ENCODE data around the gene MAP3K20. TPM values are rescaled to one million over a fixed set of nuclear protein-coding genes. Genes with fewer than 3 reads are reported as not detected.

MAP3K20 gene
- total RNA-seq, 5 donors from 2014 or later (not counting 1 experiment from before 2014, with no cell fraction given): 1.1 to 3.0 (median 1.4) TPM

GRCh38 chr2:173191601-173192000 is 116.0 kb downstream of the MAP3K20 start:
- ATAC-seq (replicated peaks in 1 of 4) (no peak), DNase-seq (no peak)
- H3K27ac Mint-ChIP-seq: no peak overlapping the region
- no peaks in the 10 kb centered on the region for H3K9me3 Mint-ChIP-seq
- ChIA-PET POLR2A (no interaction called here), CTCF (no interaction called here)
- 83% methylated on average over 2 of the region's 3 CpGs for WGBS (ENCODE audit: insufficient coverage)
- H3K27me3 Mint-ChIP-seq: no peaks in the 10 kb centered on the region
- Histone ChIP-seq H3K36me3 (ENCODE audit: control insufficient read depth in 2 of 2, extremely low read depth in 1 of 2, insufficient read depth in 1 of 2, low read length in 1 of 2) (no peaks in the 10 kb centered on the region), H3K4me3 (ENCODE audit: control insufficient read depth in 1 of 2, extremely low read depth in 1 of 2, low read length in 1 of 2) (no peak overlapping the region), H3K27me3 (replicated peaks in 1 of 2; ENCODE audit: control insufficient read depth in 2 of 2, extremely low read depth in 1 of 2, insufficient read depth in 2 of 2, low read length in 1 of 2) (no peaks in the 10 kb centered on the region), H3K27ac (ENCODE audit: low read length) (no peak overlapping the region), H3K4me1 (ENCODE audit: control insufficient read depth in 1 of 2, extremely low read depth in 1 of 2, insufficient read depth in 2 of 2, low read length in 2 of 2) (no peaks in the 10 kb centered on the region), H3K9me3 (no peaks in the 10 kb centered on the region)
- H3K4me1 Mint-ChIP-seq: no peaks in the 10 kb centered on the region
- H3K36me3 Mint-ChIP-seq: no peaks in the 10 kb centered on the region
- no peak overlapping the region for H3K4me3 Mint-ChIP-seq

DNA sequence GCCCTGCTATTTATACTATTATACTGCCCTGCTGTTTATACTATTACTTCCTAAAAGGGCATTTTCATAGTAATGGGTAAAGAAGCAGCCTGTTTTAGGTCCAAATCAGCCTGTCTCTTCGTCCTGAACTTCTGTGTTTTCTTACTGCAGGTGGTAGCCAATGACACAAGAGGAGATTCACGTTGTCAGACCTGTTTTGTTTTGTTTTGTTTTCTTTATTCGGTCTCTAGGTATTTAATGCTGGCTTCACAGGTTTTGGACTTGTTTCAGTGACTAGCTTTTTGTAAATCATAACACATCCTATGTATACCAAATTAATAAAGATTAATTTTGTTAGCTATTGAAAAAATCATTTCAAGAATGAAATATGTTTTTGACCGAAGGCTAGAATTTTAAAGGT is 116.4 kb downstream of the MAP3K20 start:
- no CpG with 5 or more reads among the region's 4 CpGs for WGBS (ENCODE audit: insufficient coverage)
- Histone ChIP-seq H3K4me3 (ENCODE audit: control insufficient read depth in 1 of 2, extremely low read depth in 1 of 2, low read length in 1 of 2) (no peak overlapping the region), H3K27ac (ENCODE audit: low read length) (no peak overlapping the region), H3K4me1 (ENCODE audit: control insufficient read depth in 1 of 2, extremely low read depth in 1 of 2, insufficient read depth in 2 of 2, low read length in 2 of 2) (no peaks in the 10 kb centered on the region), H3K9me3 (no peaks in the 10 kb centered on the region), H3K36me3 (ENCODE audit: control insufficient read depth in 2 of 2, extremely low read depth in 1 of 2, insufficient read depth in 1 of 2, low read length in 1 of 2) (no peaks in the 10 kb centered on the region), H3K27me3 (replicated peaks in 1 of 2; ENCODE audit: control insufficient read depth in 2 of 2, extremely low read depth in 1 of 2, insufficient read depth in 2 of 2, low read length in 1 of 2) (no peaks in the 10 kb centered on the region)
- Mint-ChIP-seq H3K27me3 (no peaks in the 10 kb centered on the region), H3K36me3 (no peaks in the 10 kb centered on the region), H3K4me1 (no peaks in the 10 kb centered on the region), H3K27ac (no peak overlapping the region), H3K9me3 (no peaks in the 10 kb centered on the region), H3K4me3 (no peak overlapping the region)
- ChIA-PET CTCF (no interaction called here), POLR2A (no interaction called here)
- DNase-seq: no peak
- no peak for ATAC-seq (replicated peaks in 1 of 4)

DNA sequence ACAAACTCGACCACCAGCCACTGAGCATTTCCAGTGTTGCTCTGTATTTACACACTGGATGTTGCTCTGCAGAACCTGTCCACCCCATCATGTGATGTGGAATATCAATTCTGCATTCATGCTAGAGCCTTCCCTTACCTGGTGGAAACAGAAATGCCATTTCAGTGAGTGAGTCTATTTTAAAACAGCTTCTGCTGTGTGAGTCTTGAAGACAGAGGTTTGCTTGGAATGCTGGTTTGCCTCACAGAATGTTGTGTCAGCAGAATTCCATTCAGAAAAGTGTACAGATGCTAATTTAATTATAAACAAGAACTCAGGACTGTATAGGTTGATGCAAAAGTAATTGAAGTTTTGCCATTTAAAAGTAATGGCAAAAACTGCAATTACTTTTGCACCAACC is 118.3 kb downstream of the MAP3K20 start:
- Mint-ChIP-seq H3K9me3 (no peaks in the 10 kb centered on the region), H3K27me3 (no peaks in the 10 kb centered on the region), H3K4me3 (no peak overlapping the region), H3K4me1 (no peaks in the 10 kb centered on the region), H3K36me3 (no peaks in the 10 kb centered on the region), H3K27ac (no peak overlapping the region)
- CTCF ChIA-PET: no interaction called here
- POLR2A ChIA-PET: no interaction called here
- Histone ChIP-seq H3K36me3 (ENCODE audit: control insufficient read depth in 2 of 2, extremely low read depth in 1 of 2, insufficient read depth in 1 of 2, low read length in 1 of 2) (no peaks in the 10 kb centered on the region), H3K9me3 (no peaks in the 10 kb centered on the region), H3K27me3 (replicated peaks in 1 of 2; ENCODE audit: control insufficient read depth in 2 of 2, extremely low read depth in 1 of 2, insufficient read depth in 2 of 2, low read length in 1 of 2) (no peaks in the 10 kb centered on the region), H3K4me1 (ENCODE audit: control insufficient read depth in 1 of 2, extremely low read depth in 1 of 2, insufficient read depth in 2 of 2, low read length in 2 of 2) (no peaks in the 10 kb centered on the region), H3K4me3 (ENCODE audit: control insufficient read depth in 1 of 2, extremely low read depth in 1 of 2, low read length in 1 of 2) (no peak overlapping the region), H3K27ac (ENCODE audit: low read length) (no peak overlapping the region)
- ATAC-seq (replicated peaks in 1 of 4) (no peak), DNase-seq (no peak)
- no CpG with 5 or more reads among the region's 1 CpG for WGBS (ENCODE audit: insufficient coverage)

DNA sequence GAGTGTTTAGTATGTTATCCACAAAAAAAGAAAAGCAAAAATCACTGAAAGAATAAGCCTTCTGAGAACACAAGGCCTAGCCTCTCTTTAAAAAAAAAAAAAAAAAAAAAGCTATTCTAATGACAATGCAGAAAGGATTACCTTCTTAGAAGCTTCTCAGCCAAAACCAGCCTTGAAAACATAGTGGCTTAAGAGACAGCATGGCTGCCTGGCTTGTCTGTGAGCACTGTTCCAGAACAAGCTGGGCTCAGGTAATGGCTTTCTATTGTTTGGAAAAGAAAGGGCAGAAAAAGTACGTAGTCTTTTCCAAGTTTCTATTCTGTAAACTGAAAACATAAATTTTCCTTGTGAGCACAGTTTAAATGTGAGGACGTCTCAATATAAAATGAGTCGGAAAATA is 119.5 kb downstream of the MAP3K20 start:
- H3K27me3 Mint-ChIP-seq: no peaks in the 10 kb centered on the region
- POLR2A ChIA-PET: interaction anchor here in 1 of 2 donors (0.5 kb wide), 1 partner anchor 1033 kb away, joined by 6 read pairs; no protein-coding TSS in a partner anchor
- DNase-seq: no peak
- H3K9me3 Mint-ChIP-seq: no peaks in the 10 kb centered on the region
- Histone ChIP-seq H3K4me1 (ENCODE audit: control insufficient read depth in 1 of 2, extremely low read depth in 1 of 2, insufficient read depth in 2 of 2, low read length in 2 of 2) (no peaks in the 10 kb centered on the region), H3K27ac (ENCODE audit: low read length) (no peak overlapping the region), H3K36me3 (ENCODE audit: control insufficient read depth in 2 of 2, extremely low read depth in 1 of 2, insufficient read depth in 1 of 2, low read length in 1 of 2) (no peaks in the 10 kb centered on the region), H3K27me3 (replicated peaks in 1 of 2; ENCODE audit: control insufficient read depth in 2 of 2, extremely low read depth in 1 of 2, insufficient read depth in 2 of 2, low read length in 1 of 2) (no peaks in the 10 kb centered on the region), H3K9me3 (no peaks in the 10 kb centered on the region), H3K4me3 (ENCODE audit: control insufficient read depth in 1 of 2, extremely low read depth in 1 of 2, low read length in 1 of 2) (no peak overlapping the region)
- no peaks in the 10 kb centered on the region for H3K36me3 Mint-ChIP-seq
- CTCF ChIA-PET: interaction anchor here (0.6 to 1.2 kb wide), 2 partner anchors 9 to 22 kb away, joined by 4 to 5 read pairs; no protein-coding TSS in a partner anchor
- no CpG with 5 or more reads among the region's 3 CpGs for WGBS (ENCODE audit: insufficient coverage)
- H3K27ac Mint-ChIP-seq: no peak overlapping the region
- no peak for ATAC-seq (replicated peaks in 1 of 4)
- H3K4me3 Mint-ChIP-seq: no peak overlapping the region
- no peaks in the 10 kb centered on the region for H3K4me1 Mint-ChIP-seq

GRCh38 chr2:173196080-173196479 is 120.4 kb downstream of the MAP3K20 start:
- no peaks in the 10 kb centered on the region for H3K27me3 ChIP-seq (replicated peaks in 1 of 2; ENCODE audit: control insufficient read depth in 2 of 2, extremely low read depth in 1 of 2, insufficient read depth in 2 of 2, low read length in 1 of 2)
- Mint-ChIP-seq H3K4me3 (no peak overlapping the region), H3K9me3 (no peaks in the 10 kb centered on the region), H3K27ac (no peak overlapping the region), H3K27me3 (no peaks in the 10 kb centered on the region), H3K36me3 (no peaks in the 10 kb centered on the region), H3K4me1 (no peaks in the 10 kb centered on the region)
- H3K4me3 ChIP-seq (ENCODE audit: control insufficient read depth in 1 of 2, extremely low read depth in 1 of 2, low read length in 1 of 2): no peak overlapping the region
- DNase-seq (no peak), ATAC-seq (replicated peaks in 1 of 4) (no peak)
- no peaks in the 10 kb centered on the region for H3K36me3 ChIP-seq (ENCODE audit: control insufficient read depth in 2 of 2, extremely low read depth in 1 of 2, insufficient read depth in 1 of 2, low read length in 1 of 2)
- ChIA-PET CTCF (interaction anchor here in 1 of 2 donors (1.2 kb wide), 1 partner anchor 8 kb away, joined by 4 read pairs; no protein-coding TSS in a partner anchor), POLR2A (interaction anchor here in 1 of 2 donors (0.6 kb wide), 1 partner anchor 106 kb away, joined by 3 read pairs; no protein-coding TSS in a partner anchor)
- H3K9me3 ChIP-seq: no peaks in the 10 kb centered on the region
- H3K4me1 ChIP-seq (ENCODE audit: control insufficient read depth in 1 of 2, extremely low read depth in 1 of 2, insufficient read depth in 2 of 2, low read length in 2 of 2): no peaks in the 10 kb centered on the region
- H3K27ac ChIP-seq (ENCODE audit: low read length): no peak overlapping the region
- 100% methylated on average over 3 of the region's 6 CpGs for WGBS (ENCODE audit: insufficient coverage)

GRCh38 chr2:173196638-173197037 is 121.0 kb downstream of the MAP3K20 start:
- CTCF ChIA-PET: no interaction called here

GRCh38 chr2:173198327-173198726 is 122.7 kb downstream of the MAP3K20 start:
- H3K9me3 Mint-ChIP-seq: no peaks in the 10 kb centered on the region
- H3K27ac Mint-ChIP-seq: no peak overlapping the region
- no peaks in the 10 kb centered on the region for H3K4me1 Mint-ChIP-seq
- ChIA-PET CTCF (interaction anchor here in 1 of 2 donors (0.7 kb wide), 1 partner anchor 170 kb away, joined by 3 read pairs; no protein-coding TSS in a partner anchor), POLR2A (no interaction called here)
- H3K4me3 Mint-ChIP-seq: no peak overlapping the region
- 94% methylated on average over 3 of the region's 7 CpGs for WGBS (ENCODE audit: insufficient coverage)
- H3K4me3 ChIP-seq (ENCODE audit: control insufficient read depth in 1 of 2, extremely low read depth in 1 of 2, low read length in 1 of 2): no peak overlapping the region
- ATAC-seq (replicated peaks in 1 of 4) (no peak), DNase-seq (no peak)
- H3K27me3 ChIP-seq (replicated peaks in 1 of 2; ENCODE audit: control insufficient read depth in 2 of 2, extremely low read depth in 1 of 2, insufficient read depth in 2 of 2, low read length in 1 of 2): no peaks in the 10 kb centered on the region
- H3K27ac ChIP-seq (ENCODE audit: low read length): no peak overlapping the region
- no peaks in the 10 kb centered on the region for H3K9me3 ChIP-seq
- no peaks in the 10 kb centered on the region for H3K4me1 ChIP-seq (ENCODE audit: control insufficient read depth in 1 of 2, extremely low read depth in 1 of 2, insufficient read depth in 2 of 2, low read length in 2 of 2)
- H3K36me3 ChIP-seq (ENCODE audit: control insufficient read depth in 2 of 2, extremely low read depth in 1 of 2, insufficient read depth in 1 of 2, low read length in 1 of 2): no peaks in the 10 kb centered on the region
- H3K36me3 Mint-ChIP-seq: no peaks in the 10 kb centered on the region
- H3K27me3 Mint-ChIP-seq: no peaks in the 10 kb centered on the region

More at GRCh38 chr2:173196638-173197037, 121.0 kb downstream of the MAP3K20 start:
- Histone ChIP-seq H3K9me3 (no peaks in the 10 kb centered on the region), H3K4me1 (ENCODE audit: control insufficient read depth in 1 of 2, extremely low read depth in 1 of 2, insufficient read depth in 2 of 2, low read length in 2 of 2) (no peaks in the 10 kb centered on the region), H3K27ac (ENCODE audit: low read length) (no peak overlapping the region), H3K36me3 (ENCODE audit: control insufficient read depth in 2 of 2, extremely low read depth in 1 of 2, insufficient read depth in 1 of 2, low read length in 1 of 2) (no peaks in the 10 kb centered on the region), H3K27me3 (replicated peaks in 1 of 2; ENCODE audit: control insufficient read depth in 2 of 2, extremely low read depth in 1 of 2, insufficient read depth in 2 of 2, low read length in 1 of 2) (no peaks in the 10 kb centered on the region), H3K4me3 (ENCODE audit: control insufficient read depth in 1 of 2, extremely low read depth in 1 of 2, low read length in 1 of 2) (no peak overlapping the region)
- Mint-ChIP-seq H3K4me3 (no peak overlapping the region), H3K27me3 (no peaks in the 10 kb centered on the region), H3K27ac (no peak overlapping the region), H3K4me1 (no peaks in the 10 kb centered on the region), H3K36me3 (no peaks in the 10 kb centered on the region), H3K9me3 (no peaks in the 10 kb centered on the region)
- DNase-seq: no peak
- POLR2A ChIA-PET: interaction anchor here in 1 of 2 donors (0.6 kb wide), 1 partner anchor 105 kb away, joined by 3 read pairs; no protein-coding TSS in a partner anchor
- no peak for ATAC-seq (replicated peaks in 1 of 4)
- WGBS (ENCODE audit: insufficient coverage): no CpG with 5 or more reads among the region's 4 CpGs
